ENCODE measurements around the gene RAC3.

Gene RAC3

GRCh38 chr17:81999976-82000802 lies 31.3 kb upstream of the RAC3 start:
- TF ChIP-seq, protein P1, sequence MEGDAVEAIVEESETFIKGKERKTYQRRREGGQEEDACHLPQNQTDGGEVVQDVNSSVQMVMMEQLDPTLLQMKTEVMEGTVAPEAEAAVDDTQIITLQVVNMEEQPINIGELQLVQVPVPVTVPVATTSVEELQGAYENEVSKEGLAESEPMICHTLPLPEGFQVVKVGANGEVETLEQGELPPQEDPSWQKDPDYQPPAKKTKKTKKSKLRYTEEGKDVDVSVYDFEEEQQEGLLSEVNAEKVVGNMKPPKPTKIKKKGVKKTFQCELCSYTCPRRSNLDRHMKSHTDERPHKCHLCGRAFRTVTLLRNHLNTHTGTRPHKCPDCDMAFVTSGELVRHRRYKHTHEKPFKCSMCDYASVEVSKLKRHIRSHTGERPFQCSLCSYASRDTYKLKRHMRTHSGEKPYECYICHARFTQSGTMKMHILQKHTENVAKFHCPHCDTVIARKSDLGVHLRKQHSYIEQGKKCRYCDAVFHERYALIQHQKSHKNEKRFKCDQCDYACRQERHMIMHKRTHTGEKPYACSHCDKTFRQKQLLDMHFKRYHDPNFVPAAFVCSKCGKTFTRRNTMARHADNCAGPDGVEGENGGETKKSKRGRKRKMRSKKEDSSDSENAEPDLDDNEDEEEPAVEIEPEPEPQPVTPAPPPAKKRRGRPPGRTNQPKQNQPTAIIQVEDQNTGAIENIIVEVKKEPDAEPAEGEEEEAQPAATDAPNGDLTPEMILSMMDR (IDR thresholded peaks at IDR 0.05; ENCODE audit: low read depth, low read length, missing control alignments) = no peak
- DNase-seq (ENCODE audit: low read depth) = no peak
- no peak overlapping the region for H3K4me3 ChIP-seq (ENCODE audit: low read depth, low read length)

GRCh38 chr17:82000803-82001570 lies 30.5 kb upstream of the RAC3 start:
- DNase-seq (ENCODE audit: low read depth) = no peak
- H3K4me3 ChIP-seq (ENCODE audit: low read depth, low read length) = no peak overlapping the region

DNA sequence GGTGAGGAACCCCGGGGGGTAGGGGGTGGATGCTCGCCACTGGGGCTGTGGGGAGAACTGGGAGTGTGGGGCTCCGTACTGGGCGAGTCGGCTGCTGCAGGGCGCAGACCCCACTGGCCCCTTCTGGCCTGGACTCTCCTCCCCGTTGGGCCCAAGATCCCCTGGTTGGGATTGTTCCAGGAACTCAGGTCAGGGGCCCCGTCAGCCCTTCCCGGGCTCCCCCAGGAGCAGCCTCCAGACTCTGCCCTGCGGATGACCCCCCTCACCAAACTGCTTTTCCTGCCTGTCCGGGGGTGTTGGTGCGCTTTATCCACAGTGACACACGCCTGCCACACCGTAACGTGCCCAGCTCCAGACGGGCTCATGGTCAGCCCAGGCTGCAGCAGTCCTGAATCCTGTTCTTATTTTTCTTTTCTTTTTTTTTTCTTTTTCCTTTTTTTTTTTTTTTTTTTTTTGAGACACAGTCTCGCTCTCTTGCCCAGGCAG lies 29.9 kb upstream of the RAC3 start:
- TF ChIP-seq, protein P1 (IDR thresholded peaks at IDR 0.05; ENCODE audit: low read depth, low read length, missing control alignments) = no peak
- DNase-seq (ENCODE audit: low read depth) = no peak
- H3K4me3 ChIP-seq (ENCODE audit: low read depth, low read length) = no peak overlapping the region

More at GRCh38 chr17:82000803-82001570, 30.5 kb upstream of the RAC3 start:
- TF ChIP-seq, protein P1 (IDR thresholded peaks at IDR 0.05; ENCODE audit: low read depth, low read length, missing control alignments) = no peak

- no peak for DNase-seq (ENCODE audit: low read depth)
- TF ChIP-seq, protein P1 (IDR thresholded peaks at IDR 0.05; ENCODE audit: low read depth, low read length, missing control alignments) = no peak
- H3K4me3 ChIP-seq (ENCODE audit: low read depth, low read length) = no peak overlapping the region
Observed at GRCh38 chr17:82003411-82004381, 27.8 kb upstream of the RAC3 start.

GRCh38 chr17:82004517-82005455 lies 26.7 kb upstream of the RAC3 start:
- DNase-seq (ENCODE audit: low read depth) = no peak
- no peak overlapping the region for H3K4me3 ChIP-seq (ENCODE audit: low read depth, low read length)
- TF ChIP-seq, protein P1 (IDR thresholded peaks at IDR 0.05; ENCODE audit: low read depth, low read length, missing control alignments) = no peak

All from GM12864 (cell line).